DOHH2 (cell line): Measurements from ENCODE around the gene TMCC1.

Source experiments
- H3F3A ChIP-seq: fragments of 200-600 bp; sonication (generic), shearing (Covaris generic); 2 replicates; pipeline ENCODE4 v1.6.0; 2016; ENCODE audit warnings: antibody characterized with exemption, mild to moderate bottlenecking; ENCODE audit not compliant: control insufficient read depth, insufficient read depth
- H3K27ac ChIP-seq: fragments of 200-600 bp; sonication (generic); 2 replicates; pipeline ENCODE4 v1.5.1; 2014; ENCODE audit warnings: low read depth, mild to moderate bottlenecking, low read length, moderate library complexity
- H3K27me3 ChIP-seq: fragments of 200-600 bp; sonication (generic); 2 replicates; pipeline ENCODE4 v1.6.1; 2014; ENCODE audit warnings: mild to moderate bottlenecking, low read length, mixed read lengths; ENCODE audit not compliant: control insufficient read depth
- H3K36me3 ChIP-seq: fragments of 200-600 bp; sonication (generic); 2 replicates; pipeline ENCODE4 v1.6.1; 2014; ENCODE audit warnings: mild to moderate bottlenecking, low read length, moderate library complexity, mixed read lengths; ENCODE audit not compliant: control insufficient read depth
- H3K4me1 ChIP-seq: fragments of 200-600 bp; sonication (generic); 2 replicates; pipeline ENCODE4 v1.6.1; 2014; ENCODE audit warnings: mild to moderate bottlenecking, low read length, mixed read lengths; ENCODE audit not compliant: control insufficient read depth
- H3K4me2 ChIP-seq: fragments of 200-600 bp; sonication (generic); 2 replicates; pipeline ENCODE4 v1.6.0; 2014; ENCODE audit warnings: mild to moderate bottlenecking, low read length, moderate library complexity
- H3K4me3 ChIP-seq: fragments of 200-600 bp; sonication (generic); 2 replicates; pipeline ENCODE4 v1.5.1; 2014; ENCODE audit warnings: mild to moderate bottlenecking, low read length, mixed read lengths
- H3K79me2 ChIP-seq: fragments of 200-600 bp; sonication (generic); 2 replicates; pipeline ENCODE4 v1.6.1; 2014; ENCODE audit warnings: mild to moderate bottlenecking, low read length, mixed read lengths; ENCODE audit not compliant: control insufficient read depth
- H3K9me2 ChIP-seq: fragments of 200-600 bp; sonication (generic); replicated peaks from 2 replicates; pipeline ENCODE4 v1.6.1; 2014; ENCODE audit warnings: mild to moderate bottlenecking, low read length, mixed read lengths; ENCODE audit not compliant: control insufficient read depth
- H3K9me3 ChIP-seq: fragments of 200-600 bp; sonication (generic); 2 replicates; pipeline ENCODE4 v1.6.1; 2014; ENCODE audit warnings: antibody characterized with exemption, low read length, mixed read lengths; ENCODE audit not compliant: control insufficient read depth, insufficient read depth
- H4K20me1 ChIP-seq: fragments of 200-600 bp; sonication (generic); 2 replicates; pipeline ENCODE4 v1.6.0; 2014; ENCODE audit warnings: low read depth, mild to moderate bottlenecking, antibody characterized with exemption, low read length, moderate library complexity; ENCODE audit not compliant: control insufficient read depth, insufficient read depth
- CTCF ChIP-seq: fragments of 200-600 bp; sonication (generic); IDR thresholded peaks from one replicate; pipeline ENCODE4 v1.5.1; 2014; ENCODE audit warnings: antibody characterized with exemption, mild to moderate bottlenecking, low read depth, low read length; ENCODE audit not compliant: poor library complexity, severe bottlenecking
- EZH2phosphoT487 ChIP-seq: fragments of 200-600 bp; sonication (generic); IDR thresholded peaks from 2 replicates; pipeline ENCODE4 v1.6.1; 2017; ENCODE audit warnings: borderline replicate concordance, mild to moderate bottlenecking, antibody characterized with exemption, low read length, moderate library complexity, mixed read lengths

TMCC1 gene

GRCh38 chr3:129603991-129604749 is 289.3 kb downstream of the TMCC1 start:
- H3K27me3 ChIP-seq, result peaks cover 24% of the 10 kb centered on the region
- no peaks in the 10 kb centered on the region for H3K9me3 ChIP-seq
- no peaks in the 10 kb centered on the region; the same call in 1 of the 2 replicates for H4K20me1 ChIP-seq
- no peaks in the 10 kb centered on the region for H3K79me2 ChIP-seq
- no peaks in the 10 kb centered on the region for H3K36me3 ChIP-seq
- no peak overlapping the region for H3K4me3 ChIP-seq
- peaks cover 29% of the 10 kb centered on the region for H3K4me1 ChIP-seq
- H3K9me2 ChIP-seq, result no peaks in the 10 kb centered on the region
- no peak overlapping the region for H3K27ac ChIP-seq
- TF ChIP-seq EZH2phosphoT487 (no peak), CTCF (no peak)
- H3F3A ChIP-seq, result no peaks in the 10 kb centered on the region
- H3K4me2 ChIP-seq, result no peak overlapping the region

- Histone ChIP-seq H3K9me3 (no peaks in the 10 kb centered on the region), H3K4me1 (peaks cover 24% of the 10 kb centered on the region), H3K27me3 (peaks cover 24% of the 10 kb centered on the region), H3K27ac (no peak overlapping the region), H3F3A (no peaks in the 10 kb centered on the region), H3K79me2 (no peaks in the 10 kb centered on the region), H3K4me2 (no peak overlapping the region), H3K36me3 (no peaks in the 10 kb centered on the region), H4K20me1 (no peaks in the 10 kb centered on the region), H3K9me2 (no peaks in the 10 kb centered on the region), H3K4me3 (no peak overlapping the region)
- TF ChIP-seq EZH2phosphoT487, result no peak
Observed at GRCh38 chr3:129603561-129603942, 290.0 kb downstream of the TMCC1 start.

GRCh38 chr3:129602730-129603560 is 290.6 kb downstream of the TMCC1 start:
- H3K9me3 ChIP-seq, result no peaks in the 10 kb centered on the region
- H3K36me3 ChIP-seq, result no peaks in the 10 kb centered on the region
- H3K27me3 ChIP-seq, result peaks cover 24% of the 10 kb centered on the region
- H3K79me2 ChIP-seq, result no peaks in the 10 kb centered on the region
- no peak overlapping the region for H3K4me2 ChIP-seq
- H4K20me1 ChIP-seq, result no peaks in the 10 kb centered on the region
- no peaks in the 10 kb centered on the region for H3F3A ChIP-seq
- no peak overlapping the region for H3K4me3 ChIP-seq
- no peak for TF ChIP-seq CTCF
- TF ChIP-seq EZH2phosphoT487, result no peak
- no peaks in the 10 kb centered on the region for H3K9me2 ChIP-seq
- H3K27ac ChIP-seq, result no peak overlapping the region
- peaks cover 18% of the 10 kb centered on the region for H3K4me1 ChIP-seq

GRCh38 chr3:129602309-129602708 is 291.2 kb downstream of the TMCC1 start:
- no peaks in the 10 kb centered on the region for H3F3A ChIP-seq
- H3K4me1 ChIP-seq, result peaks cover 14% of the 10 kb centered on the region
- no peaks in the 10 kb centered on the region for H3K9me3 ChIP-seq
- H3K27ac ChIP-seq, result no peak overlapping the region
- H3K27me3 ChIP-seq, result peaks cover 21% of the 10 kb centered on the region
- H4K20me1 ChIP-seq, result no peaks in the 10 kb centered on the region
- H3K36me3 ChIP-seq, result no peaks in the 10 kb centered on the region
- no peak overlapping the region for H3K4me3 ChIP-seq
- no peaks in the 10 kb centered on the region for H3K79me2 ChIP-seq
- H3K9me2 ChIP-seq, result no peaks in the 10 kb centered on the region
- no peak overlapping the region for H3K4me2 ChIP-seq
- TF ChIP-seq EZH2phosphoT487 (no peak), CTCF (no peak)
